HG02642 (cell line): Measurements from ENCODE around the gene PPP5C.
"Not testable (repeated sequence)": the region's sequence is repeated elsewhere in the genome, so short reads cannot be mapped to it uniquely, and the experiment has no call there.

Experiments used
- ATAC-seq: cut with Tn5 transposase; IDR thresholded peaks from one replicate; pipeline ENCODE4 v1.9.1; 2021; ENCODE audit warnings: mild to moderate bottlenecking; ENCODE audit not compliant: unreplicated experiment, poor library complexity

PPP5C gene

DNA sequence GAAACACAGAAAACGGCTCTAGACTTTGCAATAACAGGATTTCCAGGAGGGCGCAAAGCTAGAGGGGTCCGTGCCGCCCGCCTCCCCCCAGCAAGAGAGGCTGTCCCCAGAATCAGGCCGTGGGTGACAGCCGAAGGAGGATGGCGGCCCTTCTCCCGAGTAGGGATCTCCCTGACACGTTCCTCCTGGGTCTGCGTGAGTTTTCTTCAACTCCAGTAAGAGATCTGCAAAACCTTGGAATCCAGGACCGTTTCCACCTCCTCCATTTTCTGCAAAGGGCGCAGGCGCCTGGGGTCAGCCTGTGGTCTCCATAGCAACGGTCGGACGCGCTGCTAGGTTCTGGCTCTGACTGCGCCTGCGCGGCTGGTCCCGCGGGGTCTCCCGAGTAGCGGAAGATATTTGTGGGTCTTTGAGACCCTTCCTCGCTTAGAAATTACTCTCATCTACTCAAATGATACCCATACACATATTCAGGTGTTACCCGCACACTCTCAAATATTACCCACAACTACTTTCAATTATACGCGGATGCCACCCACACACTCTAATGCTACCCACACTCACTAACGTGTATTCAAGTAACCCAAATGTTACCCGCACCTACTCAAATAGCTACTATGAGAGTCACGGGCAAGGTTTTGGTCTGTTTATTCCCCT is 79.7 kb downstream of the PPP5C start:
- ATAC-seq, result no peak

DNA sequence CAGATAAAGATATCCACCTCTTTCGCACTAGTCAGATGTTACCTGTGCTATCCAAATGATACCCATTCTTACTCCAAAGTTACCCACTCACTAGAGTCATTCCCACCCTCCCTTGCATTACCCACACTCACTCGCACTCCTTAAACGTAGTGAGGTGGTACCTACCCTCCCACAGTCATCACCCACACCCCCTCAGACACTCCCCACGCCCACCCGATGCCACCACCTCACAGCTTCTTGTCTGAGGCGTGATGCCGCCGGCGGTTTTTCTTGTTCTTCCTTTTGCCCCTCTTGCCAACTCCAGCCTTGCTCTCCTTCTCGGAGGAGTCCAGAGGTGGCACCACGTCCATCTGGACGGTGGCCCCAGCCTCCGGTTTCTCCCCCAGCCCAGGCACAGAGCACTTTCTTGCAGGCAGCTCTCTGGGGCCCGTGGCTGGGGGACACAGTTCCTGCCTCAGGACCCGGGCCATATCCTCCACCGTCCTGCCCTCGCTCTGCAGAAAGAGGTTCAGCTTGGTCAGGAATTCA is 80.7 kb downstream of the PPP5C start:
- ATAC-seq, result no peak

DNA sequence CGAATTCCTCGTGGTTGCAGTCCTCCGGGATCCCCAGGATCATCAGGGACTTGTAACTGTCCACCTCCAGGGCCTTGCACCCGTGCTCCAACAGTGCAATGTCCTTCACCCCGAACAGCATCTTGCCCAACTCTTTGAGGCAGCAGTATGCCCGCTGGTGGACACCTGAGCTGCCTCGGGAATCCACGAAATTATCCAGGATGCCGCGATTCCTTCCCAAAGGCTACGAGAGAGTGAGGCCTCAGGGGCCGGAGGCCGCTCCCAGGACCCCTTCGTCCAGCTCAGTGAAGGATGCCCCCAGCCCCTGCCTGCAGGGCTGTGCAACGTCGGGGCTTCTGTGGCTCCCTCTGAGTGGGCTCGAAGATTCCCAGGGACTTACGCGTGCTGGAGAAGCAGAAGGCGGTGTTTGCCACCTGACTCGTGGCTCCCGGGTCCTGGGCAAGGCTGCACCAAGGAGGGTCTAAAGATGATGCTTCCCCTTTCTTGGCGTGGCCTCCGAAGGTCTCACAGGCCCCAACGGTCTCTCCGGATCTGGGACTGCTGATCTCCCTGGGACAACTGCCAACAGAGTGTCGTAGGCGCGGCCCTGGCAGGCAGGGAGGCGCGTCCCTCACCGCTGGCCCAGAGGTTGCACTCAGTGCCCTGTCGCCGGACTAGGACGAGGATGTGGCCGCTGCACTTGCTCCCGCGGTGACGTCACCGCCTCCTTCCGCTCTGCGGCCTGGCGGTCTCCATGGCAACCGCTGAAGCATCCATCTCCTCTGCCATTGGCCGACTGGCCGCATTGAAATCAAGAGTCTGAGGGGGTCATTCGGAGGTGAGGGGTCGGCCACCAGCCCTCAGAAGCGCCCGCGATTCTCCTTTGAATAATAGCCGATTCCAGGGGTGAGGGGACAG is 81.6 kb downstream of the PPP5C start, which contains the start of gene PNMA8C:
PNMA8C (minus strand) TSS at position 698 of the 897 bp plus-strand sequence; CDS start at position 121, 577 bp downstream.
- ATAC-seq, result no peak

DNA sequence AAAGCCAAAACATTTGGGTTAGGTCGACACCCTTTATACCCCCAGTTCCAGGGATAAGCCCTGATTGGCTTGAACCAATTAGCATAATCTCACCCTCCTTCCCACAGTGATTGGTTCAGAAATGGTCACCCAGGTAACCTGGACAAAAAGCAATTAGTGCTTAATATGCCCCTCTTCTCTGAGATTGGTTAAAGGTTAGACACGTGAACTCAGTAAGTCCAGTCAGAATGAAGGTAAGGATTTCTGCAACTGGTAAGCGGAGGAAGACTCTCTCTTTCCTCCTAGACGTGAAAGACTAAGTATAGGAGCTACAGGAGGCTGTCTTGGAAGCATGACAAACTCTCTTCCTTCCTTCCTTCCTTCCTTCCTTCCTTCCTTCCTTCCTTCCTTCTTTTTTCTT is 83.1 kb downstream of the PPP5C start:
- no peak for ATAC-seq

GRCh38 chr19:46431824-46432223 is 84.9 kb downstream of the PPP5C start:
- no peak for ATAC-seq

GRCh38 chr19:46433470-46433869 is 86.6 kb downstream of the PPP5C start:
- ATAC-seq, result not testable (repeated sequence)

- ATAC-seq, result no peak
Measured at GRCh38 chr19:46435009-46435408, 88.1 kb downstream of the PPP5C start.

- not testable (repeated sequence) for ATAC-seq
Measured at GRCh38 chr19:46435689-46436088, 88.8 kb downstream of the PPP5C start.
